Gastrocnemius medialis (tissue), 4 donors: Measurements from ENCODE around the gene MRPL49.

Experiments
- POLR2A ChIP-seq, 2 donors: fragments of 450-650 bp; IDR thresholded peaks; one replicate each; pipeline ENCODE4 v1.6.1; 2017; ENCODE audit warnings: antibody characterized with exemption in 2 of 2, mild to moderate bottlenecking in 2 of 2, moderate library complexity in 2 of 2
- TF ChIP-seq, protein P1 (sequence below), 5 experiments: fragments of 450-650 bp in 3 of 5; fragments of 200-600 bp in 2 of 5; sonication (generic) in 2 of 5; IDR thresholded peaks in 4 of 5; conservative IDR thresholded peaks in 1 of 5; 1 replicate in 4 of 5; 2 replicates in 1 of 5; pipeline ENCODE4 v1.5.1; 2016 to 2019; ENCODE audit warnings: antibody characterized with exemption in 5 of 5, mild to moderate bottlenecking in 3 of 5, moderate library complexity in 3 of 5

DNA sequence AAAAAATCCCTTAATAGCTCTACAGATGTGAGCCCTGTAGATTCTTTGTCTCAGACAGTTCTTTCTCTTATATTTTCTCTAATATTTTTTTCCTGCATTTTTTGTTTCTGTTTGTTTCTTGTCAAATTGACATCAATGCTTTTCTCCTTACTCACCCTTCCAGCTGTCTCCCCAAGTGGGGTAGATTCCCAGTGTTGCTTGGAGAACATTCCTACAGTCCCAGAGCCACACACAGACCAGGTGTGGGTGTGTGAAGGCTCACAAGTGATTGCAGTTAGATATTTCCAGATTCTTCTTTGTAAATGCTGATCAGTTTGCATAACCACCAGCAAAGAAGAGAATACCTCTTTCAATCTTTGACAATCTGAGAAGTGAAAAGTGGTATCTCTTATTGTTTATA, 18.6 kb upstream of the MRPL49 start:
- TF ChIP-seq, protein P1, sequence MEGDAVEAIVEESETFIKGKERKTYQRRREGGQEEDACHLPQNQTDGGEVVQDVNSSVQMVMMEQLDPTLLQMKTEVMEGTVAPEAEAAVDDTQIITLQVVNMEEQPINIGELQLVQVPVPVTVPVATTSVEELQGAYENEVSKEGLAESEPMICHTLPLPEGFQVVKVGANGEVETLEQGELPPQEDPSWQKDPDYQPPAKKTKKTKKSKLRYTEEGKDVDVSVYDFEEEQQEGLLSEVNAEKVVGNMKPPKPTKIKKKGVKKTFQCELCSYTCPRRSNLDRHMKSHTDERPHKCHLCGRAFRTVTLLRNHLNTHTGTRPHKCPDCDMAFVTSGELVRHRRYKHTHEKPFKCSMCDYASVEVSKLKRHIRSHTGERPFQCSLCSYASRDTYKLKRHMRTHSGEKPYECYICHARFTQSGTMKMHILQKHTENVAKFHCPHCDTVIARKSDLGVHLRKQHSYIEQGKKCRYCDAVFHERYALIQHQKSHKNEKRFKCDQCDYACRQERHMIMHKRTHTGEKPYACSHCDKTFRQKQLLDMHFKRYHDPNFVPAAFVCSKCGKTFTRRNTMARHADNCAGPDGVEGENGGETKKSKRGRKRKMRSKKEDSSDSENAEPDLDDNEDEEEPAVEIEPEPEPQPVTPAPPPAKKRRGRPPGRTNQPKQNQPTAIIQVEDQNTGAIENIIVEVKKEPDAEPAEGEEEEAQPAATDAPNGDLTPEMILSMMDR (IDR thresholded peaks at IDR 0.05 in 4 of 5, conservative IDR thresholded peaks at IDR 0.05 in 1 of 5) = no peak
- TF ChIP-seq POLR2A (IDR thresholded peaks at IDR 0.05) = no peak
